Esophagus squamous epithelium (tissue), 5 donors: ENCODE results near the gene HERC2. TPM values are rescaled to one million over a fixed set of nuclear protein-coding genes. Genes with fewer than 3 reads are reported as not detected.

Experiments
- DNase-seq: peaks from one replicate; lab custom pipeline; 2025; lab: John Stamatoyannopoulos, UW
- H3K27ac ChIP-seq, 4 donors: fragments of 200-600 bp; sonication (generic); one replicate each; pipeline ENCODE4 v1.5.1; 2016 to 2019; ENCODE audit warnings: mild to moderate bottlenecking in 1 of 4
- H3K27me3 ChIP-seq, 4 donors: fragments of 200-600 bp; sonication (generic); 1 replicate in 3 of 4; 2 replicates in 1 of 4; pipeline versions ENCODE4 v1.5.1 to v1.6.0; 2017 to 2021; ENCODE audit warnings: antibody characterized with exemption in 1 of 4
- H3K36me3 ChIP-seq, 3 donors: fragments of 200-600 bp; sonication (generic); one replicate each; pipeline ENCODE4 v1.5.1; 2016 to 2019
- H3K4me1 ChIP-seq, 3 donors: fragments of 200-600 bp; sonication (generic); one replicate each; pipeline ENCODE4 v1.5.1; 2017 to 2019
- H3K4me3 ChIP-seq, 4 donors: fragments of 200-600 bp; sonication (generic); 1 replicate in 3 of 4; 2 replicates in 1 of 4; pipeline ENCODE4 v1.5.1; 2016 to 2019; ENCODE audit warnings: mild to moderate bottlenecking in 2 of 4, moderate library complexity in 1 of 4
- H3K9me3 ChIP-seq, 3 donors: fragments of 200-600 bp; sonication (generic); one replicate each; pipeline ENCODE4 v1.5.1; 2016 to 2019
- POLR2A ChIP-seq, 4 donors: fragments of 450-650 bp; IDR thresholded peaks; one replicate each; pipeline ENCODE4 v1.6.1; 2017; ENCODE audit warnings: antibody characterized with exemption in 4 of 4, mild to moderate bottlenecking in 4 of 4, moderate library complexity in 3 of 4
- WGBS, 2 donors: methylation state at CpG; one replicate each; pipeline ENCODE4 v1.1.5; 2018; 5-methylcytosine and 5-hydroxymethylcytosine counted together
- intact Hi-C: fragments of 100-400 bp; cut with DNase I; formaldehyde crosslinking; loops from one replicate; pipeline ENCODE4 v1.15.0; 2022
- total RNA-seq, 4 donors: library from RNA; depleted of rRNA; stranded (reverse); fragments of >200 nt; gene quantifications; one replicate each; pipeline ENCODE4 v1.1.0, GENCODE V29; 2016
- TF ChIP-seq, protein P1 (sequence below), 6 experiments: fragments of 450-650 bp in 4 of 6; fragments of 200-600 bp in 2 of 6; sonication (generic) in 2 of 6; IDR thresholded peaks; one replicate each; pipeline ENCODE4 v1.5.1; 2016 to 2019; ENCODE audit warnings: antibody characterized with exemption in 6 of 6, mild to moderate bottlenecking in 4 of 6, moderate library complexity in 4 of 6
- donor health status: DM: yes; HTN: yes; CAD: no.

HERC2 gene
- total RNA-seq, 4 donors from 2014 or later: 32.2 to 45.0 (median 39.2) TPM

DNA sequence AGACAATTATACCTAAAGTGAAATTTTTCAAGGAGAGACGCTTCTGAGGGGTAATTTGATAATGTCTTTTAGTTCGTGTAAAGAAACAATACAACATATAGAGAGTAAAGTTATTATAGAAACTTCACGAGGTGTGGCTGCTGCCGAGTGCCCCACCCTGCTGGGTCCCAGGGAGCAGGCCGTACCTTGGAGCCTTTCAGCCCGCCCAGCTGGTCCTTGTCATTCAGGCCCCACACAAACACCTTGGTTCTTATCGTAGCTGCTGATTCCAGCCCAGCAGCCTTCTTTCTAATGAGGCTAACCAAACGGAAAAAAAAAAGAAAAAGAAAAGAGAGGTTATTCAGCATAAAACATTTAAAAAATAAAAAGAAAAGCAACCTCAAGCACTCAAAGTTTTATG is 139.8 kb downstream of the HERC2 start:
- H3K9me3 ChIP-seq: no peaks in the 10 kb centered on the region
- 85% methylated on average over 8 of the region's 8 CpGs for WGBS, 2 donors
- TF ChIP-seq, protein P1, sequence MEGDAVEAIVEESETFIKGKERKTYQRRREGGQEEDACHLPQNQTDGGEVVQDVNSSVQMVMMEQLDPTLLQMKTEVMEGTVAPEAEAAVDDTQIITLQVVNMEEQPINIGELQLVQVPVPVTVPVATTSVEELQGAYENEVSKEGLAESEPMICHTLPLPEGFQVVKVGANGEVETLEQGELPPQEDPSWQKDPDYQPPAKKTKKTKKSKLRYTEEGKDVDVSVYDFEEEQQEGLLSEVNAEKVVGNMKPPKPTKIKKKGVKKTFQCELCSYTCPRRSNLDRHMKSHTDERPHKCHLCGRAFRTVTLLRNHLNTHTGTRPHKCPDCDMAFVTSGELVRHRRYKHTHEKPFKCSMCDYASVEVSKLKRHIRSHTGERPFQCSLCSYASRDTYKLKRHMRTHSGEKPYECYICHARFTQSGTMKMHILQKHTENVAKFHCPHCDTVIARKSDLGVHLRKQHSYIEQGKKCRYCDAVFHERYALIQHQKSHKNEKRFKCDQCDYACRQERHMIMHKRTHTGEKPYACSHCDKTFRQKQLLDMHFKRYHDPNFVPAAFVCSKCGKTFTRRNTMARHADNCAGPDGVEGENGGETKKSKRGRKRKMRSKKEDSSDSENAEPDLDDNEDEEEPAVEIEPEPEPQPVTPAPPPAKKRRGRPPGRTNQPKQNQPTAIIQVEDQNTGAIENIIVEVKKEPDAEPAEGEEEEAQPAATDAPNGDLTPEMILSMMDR (IDR thresholded peaks at IDR 0.05): no peak
- peaks cover 0 to 94% (median 5%) of the 10 kb centered on the region in 3 donors for H3K36me3 ChIP-seq
- H3K4me1 ChIP-seq: no peaks in the 10 kb centered on the region
- H3K4me3 ChIP-seq: no peak overlapping the region
- H3K27ac ChIP-seq: no peak overlapping the region
- H3K27me3 ChIP-seq: no peaks in the 10 kb centered on the region
- intact Hi-C loops: no loop called here
- no peak for DNase-seq

DNA sequence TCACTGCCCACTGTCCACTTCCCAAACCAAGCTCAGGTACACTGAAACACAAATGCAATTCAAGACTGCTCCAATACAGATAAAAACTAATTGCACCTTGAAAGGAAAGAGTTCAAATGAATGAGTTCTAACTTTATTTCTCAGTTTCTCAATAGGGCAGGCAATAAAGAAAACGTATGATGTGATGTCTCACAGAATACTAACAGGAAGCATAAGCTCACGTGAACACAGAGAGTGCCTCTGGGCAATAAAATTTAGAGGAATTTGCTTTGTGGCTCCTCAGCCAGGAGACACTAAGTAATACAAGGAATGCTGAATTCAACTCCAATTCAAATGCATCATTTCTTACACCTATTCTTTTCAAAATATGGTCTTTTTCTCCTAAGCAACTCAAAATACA is 140.6 kb downstream of the HERC2 start:
- no peaks in the 10 kb centered on the region for H3K4me1 ChIP-seq
- WGBS, 2 donors: 76 to 79% methylated on average over 2 of the region's 2 CpGs
- TF ChIP-seq, protein P1 (IDR thresholded peaks at IDR 0.05): no peak
- no peak for TF ChIP-seq POLR2A (IDR thresholded peaks at IDR 0.05)

DNA sequence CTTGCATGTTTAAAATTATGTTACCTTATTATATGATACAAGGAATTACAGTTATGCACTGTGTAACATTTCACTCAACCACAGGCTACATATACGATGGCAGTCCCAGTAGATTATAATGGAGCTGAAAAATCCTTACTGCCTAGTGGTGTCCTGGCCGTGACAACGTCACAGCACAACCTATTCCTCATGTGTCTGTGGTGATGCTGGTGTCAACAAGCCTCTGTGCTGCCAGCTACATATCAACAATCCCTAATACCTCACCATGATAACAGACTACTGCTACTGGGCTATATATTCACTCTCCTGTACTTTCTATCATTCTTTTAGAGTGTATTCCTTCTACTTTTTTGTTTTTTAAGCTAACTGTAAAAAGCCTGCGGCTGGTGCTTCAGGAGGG is 142.7 kb downstream of the HERC2 start:
- no peak overlapping the region for H3K4me3 ChIP-seq
- H3K27me3 ChIP-seq: no peaks in the 10 kb centered on the region
- no peak for DNase-seq
- intact Hi-C loops: no loop called here
- H3K4me1 ChIP-seq: no peaks in the 10 kb centered on the region
- 88 to 98% methylated on average over 4 of the region's 4 CpGs for WGBS, 2 donors
- H3K36me3 ChIP-seq: peaks cover 0 to 96% (median 0%) of the 10 kb centered on the region in 3 donors
- no peaks in the 10 kb centered on the region for H3K9me3 ChIP-seq
- H3K27ac ChIP-seq: no peak overlapping the region
- TF ChIP-seq, protein P1 (IDR thresholded peaks at IDR 0.05): no peak
- no peak for TF ChIP-seq POLR2A (IDR thresholded peaks at IDR 0.05)

More for the DNA sequence above, 140.6 kb downstream of the HERC2 start:
- no peak for DNase-seq
- Histone ChIP-seq H3K36me3 (peaks cover 0 to 94% (median 5%) of the 10 kb centered on the region in 3 donors), H3K4me3 (no peak overlapping the region), H3K27me3 (no peaks in the 10 kb centered on the region), H3K27ac (no peak overlapping the region), H3K9me3 (no peaks in the 10 kb centered on the region)
- intact Hi-C loops: no loop called here

DNA sequence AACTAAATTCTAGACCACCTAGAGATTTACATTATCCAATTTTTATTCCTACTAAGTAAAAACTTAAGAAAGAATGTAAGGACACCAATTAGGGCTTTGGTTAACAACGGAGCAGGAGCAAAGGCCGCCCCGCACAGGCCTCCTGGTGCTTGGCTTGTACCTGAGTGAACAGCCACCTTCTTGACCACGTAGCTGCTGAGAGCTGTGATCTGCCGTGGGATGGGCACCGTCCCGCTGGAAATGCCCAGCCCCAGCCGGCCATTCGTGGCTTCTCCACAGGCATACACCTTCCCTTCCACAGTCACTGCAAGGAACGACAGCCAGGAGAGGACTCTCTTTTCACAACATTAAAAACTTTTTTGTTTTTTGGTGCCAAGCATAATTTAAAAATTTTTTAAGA is 143.3 kb downstream of the HERC2 start:
- no peaks in the 10 kb centered on the region for H3K4me1 ChIP-seq
- no peak for DNase-seq
- no peak overlapping the region for H3K4me3 ChIP-seq
- peaks cover 0 to 96% (median 0%) of the 10 kb centered on the region in 3 donors for H3K36me3 ChIP-seq
- WGBS, 2 donors: 90 to 92% methylated on average over 9 to 10 of the region's 10 CpGs
- no peak overlapping the region for H3K27ac ChIP-seq
- H3K9me3 ChIP-seq: no peaks in the 10 kb centered on the region
- intact Hi-C loops: no loop called here
- H3K27me3 ChIP-seq: no peaks in the 10 kb centered on the region
- TF ChIP-seq, protein P1 (IDR thresholded peaks at IDR 0.05): no peak
- no peak for TF ChIP-seq POLR2A (IDR thresholded peaks at IDR 0.05)

DNA sequence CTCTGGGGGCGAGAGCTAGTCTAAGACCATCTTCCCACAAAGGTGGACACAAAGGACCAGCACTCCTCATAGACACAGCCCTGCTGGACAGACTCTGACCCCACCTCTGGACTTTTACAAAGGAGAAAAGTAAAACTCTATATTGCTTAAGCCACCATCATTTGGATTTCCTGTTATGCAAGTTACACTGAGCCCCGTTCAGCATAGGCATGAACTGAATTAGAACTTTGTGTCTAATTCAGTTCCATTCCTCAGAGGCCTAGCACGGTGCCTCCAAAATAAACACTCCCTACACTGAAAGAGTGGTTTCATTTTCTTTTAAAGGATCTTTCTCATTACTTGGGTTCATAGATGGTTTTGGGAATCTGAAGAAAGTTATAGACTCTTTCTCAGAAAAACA is 143.7 kb downstream of the HERC2 start:
- no peak overlapping the region for H3K4me3 ChIP-seq
- H3K27ac ChIP-seq: no peak overlapping the region
- TF ChIP-seq, protein P1 (IDR thresholded peaks at IDR 0.05): no peak
- TF ChIP-seq POLR2A (IDR thresholded peaks at IDR 0.05): no peak
- peaks cover 0 to 98% (median 0%) of the 10 kb centered on the region in 3 donors for H3K36me3 ChIP-seq
- H3K27me3 ChIP-seq: no peaks in the 10 kb centered on the region
- DNase-seq: no peak
- H3K4me1 ChIP-seq: no peaks in the 10 kb centered on the region
- WGBS, 2 donors: 42 to 87% methylated on average over 2 to 3 of the region's 3 CpGs
- H3K9me3 ChIP-seq: no peaks in the 10 kb centered on the region
- intact Hi-C loops: no loop called here
